H9 (cell line): ENCODE data around the gene IFNL3. TPM values are rescaled to one million over a fixed set of nuclear protein-coding genes. Genes with fewer than 3 reads are reported as not detected.

Experiments used
- DNase-seq: peaks from one replicate; pipeline ENCODE4 v3.0.0-alpha.2; 2017
- H2AFZ ChIP-seq: one replicate; pipeline ENCODE4 v1.6.1; 2013; ENCODE audit warnings: mild to moderate bottlenecking, low read length, control low read depth, moderate library complexity
- H2AK5ac ChIP-seq: 2 replicates; pipeline ENCODE4 v1.6.1; 2013; ENCODE audit warnings: low read length, control low read depth, mixed read lengths; ENCODE audit not compliant: insufficient read length
- H2BK120ac ChIP-seq: one replicate; pipeline ENCODE4 v1.6.1; 2013; ENCODE audit warnings: low read depth, mild to moderate bottlenecking, low read length, control low read depth, inconsistent platforms; ENCODE audit not compliant: poor library complexity, severe bottlenecking
- H2BK12ac ChIP-seq: 2 replicates; pipeline ENCODE4 v1.6.1; 2013; ENCODE audit warnings: low read length, control low read depth, mixed read lengths, low read depth; ENCODE audit not compliant: insufficient read length
- H2BK15ac ChIP-seq: 2 replicates; pipeline ENCODE4 v1.6.1; 2013; ENCODE audit warnings: low read depth, low read length, control low read depth
- H2BK20ac ChIP-seq: one replicate; pipeline ENCODE4 v1.6.1; 2013; ENCODE audit warnings: low read depth, mild to moderate bottlenecking, low read length, control low read depth, inconsistent platforms; ENCODE audit not compliant: poor library complexity, severe bottlenecking
- H2BK5ac ChIP-seq: 2 replicates; pipeline ENCODE4 v1.6.1; 2013; ENCODE audit warnings: low read length, control low read depth, mixed read lengths; ENCODE audit not compliant: insufficient read length
- H3K14ac ChIP-seq: 2 replicates; pipeline ENCODE4 v1.6.1; 2013; ENCODE audit warnings: low read length, control low read depth; ENCODE audit not compliant: insufficient read depth
- H3K18ac ChIP-seq: 2 replicates; pipeline ENCODE4 v1.6.1; 2013; ENCODE audit warnings: low read depth, mild to moderate bottlenecking, mixed read lengths, low read length, control low read depth; ENCODE audit not compliant: insufficient read length
- H3K23ac ChIP-seq: 2 replicates; pipeline ENCODE4 v1.6.1; 2013; ENCODE audit warnings: low read length, control low read depth, mixed read lengths, low read depth; ENCODE audit not compliant: insufficient read length
- H3K23me2 ChIP-seq: 2 replicates; pipeline ENCODE4 v1.6.1; 2013; ENCODE audit warnings: low read depth, mild to moderate bottlenecking, mixed read lengths, low read length, control low read depth; ENCODE audit not compliant: insufficient read length, poor library complexity, severe bottlenecking
- H3K27ac ChIP-seq: 2 replicates; pipeline ENCODE4 v1.5.1; 2013; ENCODE audit warnings: low read length, control low read depth, mixed read lengths, low read depth; ENCODE audit not compliant: insufficient read length
- H3K27me3 ChIP-seq: 2 replicates; pipeline ENCODE4 v1.6.1; 2013; ENCODE audit warnings: low read length, control low read depth, inconsistent platforms; ENCODE audit not compliant: insufficient read depth
- H3K4ac ChIP-seq: 2 replicates; pipeline ENCODE4 v1.6.1; 2013; ENCODE audit warnings: low read depth, mild to moderate bottlenecking, control low read depth, inconsistent platforms, low read length, moderate library complexity
- H3K4me1 ChIP-seq: 2 replicates; pipeline ENCODE4 v1.6.1; 2013; ENCODE audit warnings: low read length, control low read depth, inconsistent platforms; ENCODE audit not compliant: insufficient read depth
- H3K4me2 ChIP-seq: 2 replicates; pipeline ENCODE4 v1.6.1; 2013; ENCODE audit warnings: low read length, control low read depth, mixed read lengths; ENCODE audit not compliant: insufficient read length, insufficient read depth
- H3K56ac ChIP-seq: 2 replicates; pipeline ENCODE4 v1.6.1; 2013; ENCODE audit warnings: low read depth, mild to moderate bottlenecking, mixed read lengths, low read length, control low read depth; ENCODE audit not compliant: insufficient read length
- H3K79me1 ChIP-seq: 2 replicates; pipeline ENCODE4 v1.6.1; 2013; ENCODE audit warnings: low read depth, mild to moderate bottlenecking, moderate library complexity, low read length, control low read depth, inconsistent platforms; ENCODE audit not compliant: insufficient read depth, poor library complexity, severe bottlenecking
- H3K79me2 ChIP-seq: 2 replicates; pipeline ENCODE4 v1.6.1; 2013; ENCODE audit warnings: low read length, control low read depth, inconsistent platforms; ENCODE audit not compliant: insufficient read depth
- H3K9ac ChIP-seq: 2 replicates; pipeline ENCODE4 v1.6.1; 2013; ENCODE audit warnings: low read length, control low read depth, mixed read lengths; ENCODE audit not compliant: insufficient read length; ENCODE audit errors: extremely low read depth
- H3K9me3 ChIP-seq: one replicate; pipeline ENCODE4 v1.6.1; 2013; ENCODE audit warnings: low read depth, low read length, inconsistent platforms; ENCODE audit not compliant: control insufficient read depth
- H3T11ph ChIP-seq: one replicate; pipeline ENCODE4 v1.6.1; 2013; ENCODE audit warnings: mild to moderate bottlenecking, low read length, control low read depth, inconsistent platforms
- H4K20me1 ChIP-seq: one replicate; pipeline ENCODE4 v1.6.1; 2013; ENCODE audit not compliant: control insufficient read depth, insufficient read length, insufficient read depth
- H4K5ac ChIP-seq: 2 replicates; pipeline ENCODE4 v1.6.1; 2013; ENCODE audit warnings: low read depth, mild to moderate bottlenecking, mixed read lengths, low read length, control low read depth; ENCODE audit not compliant: insufficient read length
- H4K8ac ChIP-seq: replicated peaks from 2 replicates; pipeline ENCODE4 v1.6.1; 2013; ENCODE audit warnings: low read length, control low read depth, mixed read lengths, low read depth; ENCODE audit not compliant: insufficient read length
- H4K91ac ChIP-seq: 2 replicates; pipeline ENCODE4 v1.6.1; 2013; ENCODE audit warnings: low read depth, mild to moderate bottlenecking, moderate library complexity, mixed read lengths, low read length, control low read depth; ENCODE audit not compliant: insufficient read length
- H3K27ac Mint-ChIP-seq, 3 experiments: 2 replicates in 2 of 3; 3 replicates in 1 of 3; pipeline ENCODE4 v1.8.0; 2020 to 2021; ENCODE audit warnings: mixed read lengths in 3 of 3, mild to moderate bottlenecking in 1 of 3, moderate library complexity in 1 of 3
- H3K27me3 Mint-ChIP-seq: 2 replicates; pipeline ENCODE4 v1.8.0; 2021; ENCODE audit warnings: low read depth, mild to moderate bottlenecking, moderate library complexity, mixed read lengths
- H3K36me3 Mint-ChIP-seq, 3 experiments: 2 replicates in 2 of 3; 3 replicates in 1 of 3; pipeline ENCODE4 v1.8.0; 2020 to 2021; ENCODE audit warnings: low read depth in 3 of 3, mixed read lengths in 3 of 3; ENCODE audit not compliant: insufficient read depth in 1 of 3
- H3K4me1 Mint-ChIP-seq, 2 experiments: 2 replicates each; pipeline ENCODE4 v1.8.0; 2020; ENCODE audit warnings: mixed read lengths in 2 of 2
- H3K4me3 Mint-ChIP-seq, 2 experiments: 2 replicates in 1 of 2; 3 replicates in 1 of 2; pipeline ENCODE4 v1.8.0; 2020 to 2021; ENCODE audit warnings: mild to moderate bottlenecking in 2 of 2, mixed read lengths in 2 of 2, moderate library complexity in 1 of 2
- H3K9me3 Mint-ChIP-seq, 2 experiments: 2 replicates in 1 of 2; 3 replicates in 1 of 2; pipeline ENCODE4 v1.8.0; 2020; ENCODE audit warnings: mild to moderate bottlenecking in 2 of 2, mixed read lengths in 2 of 2, moderate library complexity in 1 of 2
- WGBS: extraction: QIAGEN DNeasy Blood & Tissue Kit; methylation state at CpG from one replicate; pipeline ENCODE4 v1.1.7; 2013; ENCODE audit warnings: missing lambda C conversion rate, low lambda C conversion rate, mixed read lengths; ENCODE audit not compliant: insufficient read length; ENCODE audit errors: extremely low coverage; 5-methylcytosine and 5-hydroxymethylcytosine counted together
- total RNA-seq: library from RNA; stranded (reverse); gene quantifications from 2 replicates; pipeline ENCODE4 v1.2.1, GENCODE V29; 2021
- TF ChIP-seq, protein P1 (sequence below): fragments of 200-600 bp; sonication (generic); conservative IDR thresholded peaks from 3 replicates; pipeline ENCODE4 v1.8.0; 2021; ENCODE audit warnings: antibody characterized with exemption, mild to moderate bottlenecking

The IFNL3 gene
- total RNA-seq, 1 experiment from 2014 or later, result not detected

DNA sequence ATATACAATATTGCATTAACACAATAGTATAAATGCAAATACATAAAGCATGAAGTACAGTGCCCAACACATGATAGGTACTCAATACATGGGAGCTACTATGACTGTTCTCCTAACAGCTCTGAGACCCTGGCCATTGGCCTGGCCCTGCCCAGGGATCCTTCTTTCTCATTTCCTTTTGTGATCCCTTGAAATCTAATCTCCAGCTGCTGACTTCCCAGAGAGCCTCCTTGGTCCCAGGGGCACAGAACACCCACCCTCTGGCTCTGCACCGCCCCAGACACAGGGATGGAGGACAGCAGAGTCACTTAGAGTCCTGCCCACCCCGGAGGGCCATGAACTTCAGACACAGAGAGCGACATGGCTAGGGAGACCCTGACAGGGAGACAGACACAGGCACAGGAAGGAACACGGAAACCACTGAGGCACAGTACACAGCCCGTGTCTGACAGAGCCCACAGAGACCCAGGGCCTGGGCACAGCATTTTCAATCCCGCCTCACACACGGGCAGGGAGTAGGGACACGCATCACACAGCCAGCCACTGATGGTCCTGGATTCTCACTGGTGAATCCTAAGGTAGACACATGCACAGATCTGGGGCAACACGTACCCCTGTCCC lies 36.5 kb downstream of the IFNL3 start:
- no peak overlapping the region for H3K18ac ChIP-seq
- H3K56ac ChIP-seq, result no peak overlapping the region
- no peaks in the 10 kb centered on the region for H3K23me2 ChIP-seq
- no peak overlapping the region for H2BK5ac ChIP-seq
- no peak overlapping the region for H3T11ph ChIP-seq
- TF ChIP-seq, protein P1, sequence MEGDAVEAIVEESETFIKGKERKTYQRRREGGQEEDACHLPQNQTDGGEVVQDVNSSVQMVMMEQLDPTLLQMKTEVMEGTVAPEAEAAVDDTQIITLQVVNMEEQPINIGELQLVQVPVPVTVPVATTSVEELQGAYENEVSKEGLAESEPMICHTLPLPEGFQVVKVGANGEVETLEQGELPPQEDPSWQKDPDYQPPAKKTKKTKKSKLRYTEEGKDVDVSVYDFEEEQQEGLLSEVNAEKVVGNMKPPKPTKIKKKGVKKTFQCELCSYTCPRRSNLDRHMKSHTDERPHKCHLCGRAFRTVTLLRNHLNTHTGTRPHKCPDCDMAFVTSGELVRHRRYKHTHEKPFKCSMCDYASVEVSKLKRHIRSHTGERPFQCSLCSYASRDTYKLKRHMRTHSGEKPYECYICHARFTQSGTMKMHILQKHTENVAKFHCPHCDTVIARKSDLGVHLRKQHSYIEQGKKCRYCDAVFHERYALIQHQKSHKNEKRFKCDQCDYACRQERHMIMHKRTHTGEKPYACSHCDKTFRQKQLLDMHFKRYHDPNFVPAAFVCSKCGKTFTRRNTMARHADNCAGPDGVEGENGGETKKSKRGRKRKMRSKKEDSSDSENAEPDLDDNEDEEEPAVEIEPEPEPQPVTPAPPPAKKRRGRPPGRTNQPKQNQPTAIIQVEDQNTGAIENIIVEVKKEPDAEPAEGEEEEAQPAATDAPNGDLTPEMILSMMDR, result no peak
- H4K20me1 ChIP-seq, result no peaks in the 10 kb centered on the region
- Mint-ChIP-seq H3K27me3 (peaks cover 10% of the 10 kb centered on the region), H3K4me3 (no peak overlapping the region), H3K9me3 (no peaks in the 10 kb centered on the region; a peak in 2 of 5 replicates), H3K4me1 (0 out of 4 replicates have a peak, but pooled peaks cover 0 to 6% of the 10 kb centered on the region in 2 experiments), H3K36me3 (no peaks in the 10 kb centered on the region), H3K27ac (peak overlapping the region in 2 of 3 experiments; percentile 53 to 79; a peak in 2 of 7 replicates)
- H3K27ac ChIP-seq, result no peak overlapping the region
- no peak overlapping the region for H3K4me2 ChIP-seq
- H2BK12ac ChIP-seq, result no peak overlapping the region
- H3K79me1 ChIP-seq, result no peaks in the 10 kb centered on the region
- no peak for DNase-seq
- H3K23ac ChIP-seq, result no peak overlapping the region
- H3K4ac ChIP-seq, result no peak overlapping the region
- no CpG with 5 or more reads among the region's 9 CpGs for WGBS
- H3K79me2 ChIP-seq, result no peaks in the 10 kb centered on the region
- H4K91ac ChIP-seq, result no peak overlapping the region
- no peak overlapping the region for H2AK5ac ChIP-seq
- H4K5ac ChIP-seq, result no peak overlapping the region
- H2BK20ac ChIP-seq, result no peak overlapping the region
- H2AFZ ChIP-seq, result no peak overlapping the region
- H3K9ac ChIP-seq, result no peak overlapping the region
- H3K4me1 ChIP-seq, result no peaks in the 10 kb centered on the region
- no peak overlapping the region for H4K8ac ChIP-seq
- no peak overlapping the region for H2BK15ac ChIP-seq
- H3K27me3 ChIP-seq, result no peaks in the 10 kb centered on the region
- H3K14ac ChIP-seq, result no peak overlapping the region
- H2BK120ac ChIP-seq, result no peak overlapping the region
- H3K9me3 ChIP-seq, result no peaks in the 10 kb centered on the region
